ENCODE results near the gene FOXJ3. TPM values are rescaled to one million over a fixed set of nuclear protein-coding genes. Genes with fewer than 3 reads are reported as not detected.

Gene FOXJ3
- total and polyA plus RNA-seq, 2 donors (not counting 1 experiment from before 2014, with no cell fraction given) = 22.6 to 29.5 TPM

- H3K36me3 ChIP-seq (ENCODE audit: control insufficient read depth, insufficient read depth, low read length) = no peaks in the 10 kb centered on the region
- H3K27me3 ChIP-seq (ENCODE audit: control insufficient read depth, insufficient read depth, low read length) = peaks cover 25% of the 10 kb centered on the region
- no peaks in the 10 kb centered on the region for H3K4me1 ChIP-seq (ENCODE audit: control insufficient read depth, extremely low read depth, insufficient read depth, low read length)
- no peak overlapping the region for H3K9ac ChIP-seq (ENCODE audit: insufficient read depth, low read length)
- H4K20me1 ChIP-seq (ENCODE audit: control insufficient read depth, extremely low read depth, insufficient read depth, low read length) = no peaks in the 10 kb centered on the region
- no peak overlapping the region for H3K4me3 ChIP-seq (replicated peaks in 1 of 4; ENCODE audit: control extremely low read depth in 1 of 4, insufficient read depth in 1 of 4, low read depth in 3 of 4, low read length in 4 of 4)
- H3K27ac ChIP-seq (ENCODE audit: insufficient read depth, low read length) = no peak overlapping the region
- no peak overlapping the region for H2AFZ ChIP-seq (ENCODE audit: low read length)
- no peak for TF ChIP-seq EZH2 (IDR thresholded peaks at IDR 0.05; ENCODE audit: low read length, missing control alignments)
- TF ChIP-seq, protein P1, sequence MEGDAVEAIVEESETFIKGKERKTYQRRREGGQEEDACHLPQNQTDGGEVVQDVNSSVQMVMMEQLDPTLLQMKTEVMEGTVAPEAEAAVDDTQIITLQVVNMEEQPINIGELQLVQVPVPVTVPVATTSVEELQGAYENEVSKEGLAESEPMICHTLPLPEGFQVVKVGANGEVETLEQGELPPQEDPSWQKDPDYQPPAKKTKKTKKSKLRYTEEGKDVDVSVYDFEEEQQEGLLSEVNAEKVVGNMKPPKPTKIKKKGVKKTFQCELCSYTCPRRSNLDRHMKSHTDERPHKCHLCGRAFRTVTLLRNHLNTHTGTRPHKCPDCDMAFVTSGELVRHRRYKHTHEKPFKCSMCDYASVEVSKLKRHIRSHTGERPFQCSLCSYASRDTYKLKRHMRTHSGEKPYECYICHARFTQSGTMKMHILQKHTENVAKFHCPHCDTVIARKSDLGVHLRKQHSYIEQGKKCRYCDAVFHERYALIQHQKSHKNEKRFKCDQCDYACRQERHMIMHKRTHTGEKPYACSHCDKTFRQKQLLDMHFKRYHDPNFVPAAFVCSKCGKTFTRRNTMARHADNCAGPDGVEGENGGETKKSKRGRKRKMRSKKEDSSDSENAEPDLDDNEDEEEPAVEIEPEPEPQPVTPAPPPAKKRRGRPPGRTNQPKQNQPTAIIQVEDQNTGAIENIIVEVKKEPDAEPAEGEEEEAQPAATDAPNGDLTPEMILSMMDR (conservative IDR thresholded peaks at IDR 0.05 in 1 of 2, IDR thresholded peaks at IDR 0.05 in 1 of 2; ENCODE audit: low read depth in 1 of 2, low read length in 2 of 2) = no peak
- H3K9me3 ChIP-seq (ENCODE audit: control insufficient read depth, insufficient read depth, low read depth, low read length) = no peaks in the 10 kb centered on the region
- no peak overlapping the region for H3K4me2 ChIP-seq (ENCODE audit: extremely low read depth, insufficient read depth, low read length)
- DNase-seq (ENCODE audit: low read depth in 2 of 2) = no peak
- no peaks in the 10 kb centered on the region for H3K79me2 ChIP-seq (ENCODE audit: control insufficient read depth, insufficient read depth, low read length)
These were observed 186.9 kb downstream of the FOXJ3 start for GRCh38 chr1:42148166-42148565.

GRCh38 chr1:42146626-42147320 is 188.3 kb downstream of the FOXJ3 start:
- Histone ChIP-seq H3K27ac (ENCODE audit: insufficient read depth, low read length) (no peak overlapping the region), H3K79me2 (ENCODE audit: control insufficient read depth, insufficient read depth, low read length) (no peaks in the 10 kb centered on the region), H3K4me1 (ENCODE audit: control insufficient read depth, extremely low read depth, insufficient read depth, low read length) (no peaks in the 10 kb centered on the region), H3K4me2 (ENCODE audit: extremely low read depth, insufficient read depth, low read length) (no peak overlapping the region), H3K4me3 (replicated peaks in 1 of 4; ENCODE audit: control extremely low read depth in 1 of 4, insufficient read depth in 1 of 4, low read depth in 3 of 4, low read length in 4 of 4) (no peak overlapping the region), H2AFZ (ENCODE audit: low read length) (no peak overlapping the region), H3K9me3 (ENCODE audit: control insufficient read depth, insufficient read depth, low read depth, low read length) (no peaks in the 10 kb centered on the region), H3K27me3 (ENCODE audit: control insufficient read depth, insufficient read depth, low read length) (peaks cover 28% of the 10 kb centered on the region), H3K36me3 (ENCODE audit: control insufficient read depth, insufficient read depth, low read length) (no peaks in the 10 kb centered on the region), H4K20me1 (ENCODE audit: control insufficient read depth, extremely low read depth, insufficient read depth, low read length) (no peaks in the 10 kb centered on the region), H3K9ac (ENCODE audit: insufficient read depth, low read length) (no peak overlapping the region)
- peak; percentile 36 to 53 for DNase-seq (ENCODE audit: low read depth in 2 of 2)
- no peak for TF ChIP-seq EZH2 (IDR thresholded peaks at IDR 0.05; ENCODE audit: low read length, missing control alignments)
- TF ChIP-seq, protein P1 (conservative IDR thresholded peaks at IDR 0.05 in 1 of 2, IDR thresholded peaks at IDR 0.05 in 1 of 2; ENCODE audit: low read depth in 1 of 2, low read length in 2 of 2) = peak; percentile 85 to 96

DNA sequence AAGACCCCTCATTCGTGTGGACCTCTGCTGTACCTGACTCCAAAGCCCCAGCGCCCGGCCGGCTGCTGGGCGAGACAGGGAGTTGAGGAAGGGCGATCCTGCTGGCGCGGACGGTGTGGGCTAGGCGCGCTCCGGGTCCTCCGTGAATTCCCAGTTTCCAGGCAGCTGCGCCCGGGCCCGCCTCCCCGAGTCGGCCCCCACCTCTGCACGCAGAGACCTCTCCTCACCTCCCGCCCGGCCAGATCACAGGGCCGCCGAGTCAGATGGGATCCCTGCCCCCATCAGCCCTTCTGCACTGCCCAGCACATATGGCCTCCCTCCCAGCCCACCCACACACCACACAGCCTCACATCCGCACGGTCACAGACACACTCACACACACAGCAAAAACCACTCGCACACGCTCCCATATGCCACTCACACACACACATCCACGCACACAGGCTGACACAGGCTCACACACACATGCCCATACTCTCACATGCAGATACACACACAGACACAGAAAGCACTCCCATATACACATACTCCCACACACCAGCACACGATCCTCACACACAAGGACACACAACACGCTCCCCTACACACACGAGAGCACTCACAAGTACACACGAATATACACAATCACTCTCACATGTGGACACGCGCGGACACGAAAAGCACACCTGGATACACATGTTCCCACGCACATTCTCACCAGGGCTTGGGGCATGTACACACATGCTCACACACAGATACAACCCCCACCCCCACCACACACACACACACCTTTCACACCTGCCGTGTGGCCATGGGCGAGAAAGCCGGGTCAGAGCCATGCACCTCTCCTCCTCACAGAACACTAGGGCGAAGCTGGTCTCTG is 189.0 kb downstream of the FOXJ3 start:
- peaks cover 28% of the 10 kb centered on the region for H3K27me3 ChIP-seq (ENCODE audit: control insufficient read depth, insufficient read depth, low read length)
- peak in 1 of 2 donors; percentile 8 for DNase-seq (ENCODE audit: low read depth in 2 of 2)
- H3K4me2 ChIP-seq (ENCODE audit: extremely low read depth, insufficient read depth, low read length) = no peak overlapping the region
- H3K9ac ChIP-seq (ENCODE audit: insufficient read depth, low read length) = no peak overlapping the region
- no peaks in the 10 kb centered on the region for H3K4me1 ChIP-seq (ENCODE audit: control insufficient read depth, extremely low read depth, insufficient read depth, low read length)
- no peak overlapping the region for H3K27ac ChIP-seq (ENCODE audit: insufficient read depth, low read length)
- no peak overlapping the region for H3K4me3 ChIP-seq (replicated peaks in 1 of 4; ENCODE audit: control extremely low read depth in 1 of 4, insufficient read depth in 1 of 4, low read depth in 3 of 4, low read length in 4 of 4)
- H3K9me3 ChIP-seq (ENCODE audit: control insufficient read depth, insufficient read depth, low read depth, low read length) = no peaks in the 10 kb centered on the region
- TF ChIP-seq EZH2 (IDR thresholded peaks at IDR 0.05; ENCODE audit: low read length, missing control alignments) = peak; percentile 65
- TF ChIP-seq, protein P1 (conservative IDR thresholded peaks at IDR 0.05 in 1 of 2, IDR thresholded peaks at IDR 0.05 in 1 of 2; ENCODE audit: low read depth in 1 of 2, low read length in 2 of 2) = no peak
- no peak overlapping the region for H2AFZ ChIP-seq (ENCODE audit: low read length)
- no peaks in the 10 kb centered on the region for H3K36me3 ChIP-seq (ENCODE audit: control insufficient read depth, insufficient read depth, low read length)
- H3K79me2 ChIP-seq (ENCODE audit: control insufficient read depth, insufficient read depth, low read length) = no peaks in the 10 kb centered on the region
- no peaks in the 10 kb centered on the region for H4K20me1 ChIP-seq (ENCODE audit: control insufficient read depth, extremely low read depth, insufficient read depth, low read length)
